Measurements from ENCODE around the gene KIAA0586. TPM values are rescaled to one million over a fixed set of nuclear protein-coding genes. Genes with fewer than 3 reads are reported as not detected.

KIAA0586 gene
- total RNA-seq, 3 donors from 2014 or later = 22.3 to 29.6 (median 22.4) TPM

- TF ChIP-seq CTCF (IDR thresholded peaks at IDR 0.05) = no peak
- no peak for TF ChIP-seq POLR2AphosphoS5 (IDR thresholded peaks at IDR 0.05)
- no peak for TF ChIP-seq POLR2A (IDR thresholded peaks at IDR 0.05)
- intact Hi-C loops (cut with DNase I; ENCODE audit: low total_unique reads) = no loop called here
These were observed 2.6 kb downstream of the KIAA0586 start for GRCh38 chr14:58430156-58430555.

GRCh38 chr14:58439476-58439875 is 12.0 kb downstream of the KIAA0586 start:
- no peak for DNase-seq (ENCODE audit: low spot score in 2 of 2)
- TF ChIP-seq POLR2AphosphoS5 (IDR thresholded peaks at IDR 0.05) (no peak), POLR2A (IDR thresholded peaks at IDR 0.05) (no peak), CTCF (IDR thresholded peaks at IDR 0.05) (no peak)
- H3K9me3 ChIP-seq = no peaks in the 10 kb centered on the region
- H3K4me3 ChIP-seq = no peak overlapping the region
- H3K4me1 ChIP-seq = no peaks in the 10 kb centered on the region
- H3K27me3 ChIP-seq = no peaks in the 10 kb centered on the region
- H3K36me3 ChIP-seq = peaks cover 4% of the 10 kb centered on the region
- H3K27ac ChIP-seq = no peak overlapping the region
- intact Hi-C loops (cut with DNase I; ENCODE audit: low total_unique reads) = no loop called here

More at GRCh38 chr14:58430156-58430555, 2.6 kb downstream of the KIAA0586 start:
- Histone ChIP-seq H3K27ac (no peak overlapping the region), H3K9me3 (no peaks in the 10 kb centered on the region), H3K27me3 (no peaks in the 10 kb centered on the region), H3K36me3 (no peaks in the 10 kb centered on the region), H3K4me1 (peaks cover 0 to 21% of the 10 kb centered on the region in 2 donors), H3K4me3 (no peak overlapping the region)
- no peak for DNase-seq (ENCODE audit: low spot score in 2 of 2)

- no peak overlapping the region for H3K27ac ChIP-seq
These were observed 17.1 kb downstream of the KIAA0586 start for GRCh38 chr14:58444627-58445026.

GRCh38 chr14:58455593-58456265 is 28.2 kb downstream of the KIAA0586 start:
- TF ChIP-seq POLR2A (IDR thresholded peaks at IDR 0.05) (no peak), CTCF (IDR thresholded peaks at IDR 0.05) (no peak)
- H3K4me3 ChIP-seq = no peak overlapping the region
- no peaks in the 10 kb centered on the region for H3K4me1 ChIP-seq
- H3K27me3 ChIP-seq = no peaks in the 10 kb centered on the region
- no peak overlapping the region for H3K27ac ChIP-seq
- intact Hi-C loops (cut with DNase I; ENCODE audit: low total_unique reads) = no loop called here
- H3K9me3 ChIP-seq = no peaks in the 10 kb centered on the region
- no peak for DNase-seq (ENCODE audit: low spot score in 2 of 2)
- H3K36me3 ChIP-seq = peaks cover 8% of the 10 kb centered on the region

More at GRCh38 chr14:58444627-58445026, 17.1 kb downstream of the KIAA0586 start:
- no peaks in the 10 kb centered on the region for H3K4me1 ChIP-seq
- H3K27me3 ChIP-seq = no peaks in the 10 kb centered on the region
- no peak overlapping the region for H3K4me3 ChIP-seq
- no peaks in the 10 kb centered on the region for H3K9me3 ChIP-seq
- no peak for TF ChIP-seq POLR2A (IDR thresholded peaks at IDR 0.05)
- TF ChIP-seq CTCF (IDR thresholded peaks at IDR 0.05) = no peak
- TF ChIP-seq POLR2AphosphoS5 (IDR thresholded peaks at IDR 0.05) = no peak
- intact Hi-C loops (cut with DNase I; ENCODE audit: low total_unique reads) = no loop called here
- DNase-seq (ENCODE audit: low spot score in 2 of 2) = no peak
- peaks cover 4% of the 10 kb centered on the region for H3K36me3 ChIP-seq

- Histone ChIP-seq H3K27me3 (no peaks in the 10 kb centered on the region), H3K36me3 (no peaks in the 10 kb centered on the region), H3K4me3 (no peak overlapping the region), H3K27ac (no peak overlapping the region), H3K4me1 (no peaks in the 10 kb centered on the region), H3K9me3 (no peaks in the 10 kb centered on the region)
- no peak for DNase-seq (ENCODE audit: low spot score in 2 of 2)
- intact Hi-C loops (cut with DNase I; ENCODE audit: low total_unique reads) = no loop called here
- TF ChIP-seq CTCF (IDR thresholded peaks at IDR 0.05) (no peak), POLR2AphosphoS5 (IDR thresholded peaks at IDR 0.05) (no peak), POLR2A (IDR thresholded peaks at IDR 0.05) (no peak)
These were observed 33.3 kb downstream of the KIAA0586 start for GRCh38 chr14:58460772-58461171.

All from breast epithelium (tissue), 4 donors.